ENCODE data around the gene SASH1. TPM values are rescaled to one million over a fixed set of nuclear protein-coding genes. Genes with fewer than 3 reads are reported as not detected.

SASH1 gene
- total and polyA plus RNA-seq, 2 experiments from 2014 or later, result 7.5 to 7.8 TPM

DNA sequence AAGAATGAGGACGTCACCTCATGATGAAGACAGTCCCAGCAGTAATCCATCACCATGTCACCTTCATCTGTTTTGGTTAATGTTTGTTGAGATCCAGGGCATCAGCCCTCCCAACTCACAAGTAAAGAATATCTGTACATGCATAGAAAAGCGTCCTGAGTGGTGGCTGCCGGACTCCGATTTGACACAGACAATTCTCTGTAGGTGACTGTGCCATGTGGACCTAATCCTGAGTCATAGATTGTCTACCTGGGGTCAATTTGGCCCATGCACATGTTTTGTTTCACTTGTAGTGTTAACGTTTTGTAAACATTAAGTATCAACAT lies 235.8 kb downstream of the SASH1 start:
- Histone ChIP-seq H3K9me2 (replicated peaks; ENCODE audit: insufficient read depth) (no peaks in the 10 kb centered on the region), H2AFZ (no peak overlapping the region), H3K27ac (no peak overlapping the region), H4K20me1 (ENCODE audit: insufficient read depth, poor library complexity, severe bottlenecking) (no peaks in the 10 kb centered on the region), H3K4me3 (no peak overlapping the region), H3K79me2 (no peaks in the 10 kb centered on the region), H3K27me3 (no peaks in the 10 kb centered on the region), H3K36me3 (replicated peaks; ENCODE audit: insufficient read depth, low read depth) (no peaks in the 10 kb centered on the region), H3K4me1 (ENCODE audit: insufficient read depth) (no peaks in the 10 kb centered on the region), H3K9me3 (ENCODE audit: low read depth) (no peaks in the 10 kb centered on the region), H3K4me2 (no peak overlapping the region)
- DNase-seq (ENCODE audit: low spot score), result no peak
- 61% methylated on average over 5 of the region's 5 CpGs for WGBS (ENCODE audit: low lambda C conversion rate, missing lambda C conversion rate)
- TF ChIP-seq EZH2 (IDR thresholded peaks at IDR 0.05; ENCODE audit: borderline replicate concordance), result no peak
- TF ChIP-seq CTCF (IDR thresholded peaks at IDR 0.05; ENCODE audit: poor library complexity), result no peak
- no peak for TF ChIP-seq EZH2phosphoT487 (IDR thresholded peaks at IDR 0.05; ENCODE audit: low read depth, severe bottlenecking, unreplicated experiment)

DNA sequence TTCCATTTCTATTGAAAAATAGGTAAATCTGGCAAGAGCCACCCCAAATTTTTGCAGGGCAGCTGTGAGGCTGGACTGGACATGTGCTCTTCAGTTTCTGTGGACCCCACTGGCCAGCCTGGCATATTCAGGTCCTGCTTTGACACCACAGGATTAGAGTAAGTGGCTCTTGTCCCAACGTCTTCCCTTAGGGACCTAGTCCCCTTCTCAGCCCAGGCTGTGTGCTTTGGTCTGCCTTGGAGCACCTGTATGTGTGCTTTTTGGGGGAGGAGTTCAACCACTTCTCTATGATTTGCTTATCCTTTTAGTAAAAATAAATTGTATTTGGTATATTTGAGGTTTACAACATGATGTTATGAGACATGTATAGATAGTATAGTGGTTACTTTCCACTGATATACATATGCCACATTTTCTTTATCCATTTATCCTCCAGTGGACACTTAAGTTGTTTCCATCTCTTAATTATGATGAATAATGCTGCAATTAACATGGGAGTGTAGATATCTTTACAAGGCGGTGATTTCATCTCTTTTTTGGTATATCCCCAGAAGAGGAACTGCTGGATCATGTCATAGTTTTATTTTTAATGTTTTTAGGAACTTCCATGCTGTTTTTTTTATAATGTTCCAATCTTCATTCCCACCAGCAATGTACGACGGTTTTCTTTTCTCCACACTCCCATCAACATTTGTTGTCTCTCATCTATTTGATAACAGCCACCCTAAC lies 236.4 kb downstream of the SASH1 start:
- H3K27me3 ChIP-seq, result no peaks in the 10 kb centered on the region
- H3K9me3 ChIP-seq (ENCODE audit: low read depth), result no peaks in the 10 kb centered on the region
- H3K79me2 ChIP-seq, result no peaks in the 10 kb centered on the region
- no peaks in the 10 kb centered on the region for H3K9me2 ChIP-seq (replicated peaks; ENCODE audit: insufficient read depth)
- no peak overlapping the region for H3K27ac ChIP-seq
- H4K20me1 ChIP-seq (ENCODE audit: insufficient read depth, poor library complexity, severe bottlenecking), result no peaks in the 10 kb centered on the region
- no peak for DNase-seq (ENCODE audit: low spot score)
- no peaks in the 10 kb centered on the region for H3K4me1 ChIP-seq (ENCODE audit: insufficient read depth)
- no peak overlapping the region for H3K4me3 ChIP-seq
- H2AFZ ChIP-seq, result no peak overlapping the region
- no peak for TF ChIP-seq EZH2 (IDR thresholded peaks at IDR 0.05; ENCODE audit: borderline replicate concordance)
- TF ChIP-seq CTCF (IDR thresholded peaks at IDR 0.05; ENCODE audit: poor library complexity), result no peak
- TF ChIP-seq EZH2phosphoT487 (IDR thresholded peaks at IDR 0.05; ENCODE audit: low read depth, severe bottlenecking, unreplicated experiment), result no peak
- no peaks in the 10 kb centered on the region for H3K36me3 ChIP-seq (replicated peaks; ENCODE audit: insufficient read depth, low read depth)
- 72% methylated on average over 4 of the region's 4 CpGs for WGBS (ENCODE audit: low lambda C conversion rate, missing lambda C conversion rate)
- H3K4me2 ChIP-seq, result no peak overlapping the region

GRCh38 chr6:148580442-148580841 lies 237.8 kb downstream of the SASH1 start:
- TF ChIP-seq EZH2phosphoT487 (IDR thresholded peaks at IDR 0.05; ENCODE audit: low read depth, severe bottlenecking, unreplicated experiment), result no peak
- no peak for TF ChIP-seq CTCF (IDR thresholded peaks at IDR 0.05; ENCODE audit: poor library complexity)
- TF ChIP-seq EZH2 (IDR thresholded peaks at IDR 0.05; ENCODE audit: borderline replicate concordance), result no peak
- H3K9me3 ChIP-seq (ENCODE audit: low read depth), result no peaks in the 10 kb centered on the region
- H4K20me1 ChIP-seq (ENCODE audit: insufficient read depth, poor library complexity, severe bottlenecking), result no peaks in the 10 kb centered on the region
- no peak overlapping the region for H3K4me2 ChIP-seq
- H2AFZ ChIP-seq, result no peak overlapping the region
- no peaks in the 10 kb centered on the region for H3K9me2 ChIP-seq (replicated peaks; ENCODE audit: insufficient read depth)
- H3K4me1 ChIP-seq (ENCODE audit: insufficient read depth), result no peaks in the 10 kb centered on the region
- DNase-seq (ENCODE audit: low spot score), result no peak
- no peak overlapping the region for H3K27ac ChIP-seq
- 55% methylated on average over 5 of the region's 5 CpGs for WGBS (ENCODE audit: low lambda C conversion rate, missing lambda C conversion rate)
- no peaks in the 10 kb centered on the region for H3K79me2 ChIP-seq
- H3K27me3 ChIP-seq, result no peaks in the 10 kb centered on the region
- H3K4me3 ChIP-seq, result no peak overlapping the region
- H3K36me3 ChIP-seq (replicated peaks; ENCODE audit: insufficient read depth, low read depth), result no peaks in the 10 kb centered on the region
